PFSK-1 (cell line): ENCODE results near the gene LRMDA.

Experiments
- FOXP2 ChIP-seq: optimal IDR thresholded peaks from 2 replicates; pipeline ENCODE3; 2011; ENCODE audit warnings: borderline replicate concordance, control low read depth, inconsistent platforms; ENCODE audit not compliant: insufficient read depth; ENCODE audit errors: extremely low read length, extremely low read depth
- POLR2AphosphoS5 ChIP-seq: IDR thresholded peaks from 2 replicates; pipeline ENCODE4 v1.6.1; 2012; ENCODE audit warnings: low read depth, mild to moderate bottlenecking, control low read depth, low read length, moderate library complexity
- SIN3A ChIP-seq: IDR thresholded peaks from 2 replicates; pipeline ENCODE4 v1.6.1; 2012; ENCODE audit warnings: mild to moderate bottlenecking, low read length, moderate library complexity, borderline replicate concordance; ENCODE audit not compliant: insufficient read depth
- TAF1 ChIP-seq: IDR thresholded peaks from 2 replicates; pipeline ENCODE4 v1.6.1; 2012; ENCODE audit warnings: low read length, control low read depth, borderline replicate concordance; ENCODE audit not compliant: insufficient read depth
- TF ChIP-seq, protein P1 (sequence below), 2 experiments: IDR thresholded peaks; 2 replicates each; pipeline versions ENCODE4 v1.6.1 to v1.8.0; 2011 to 2012; ENCODE audit warnings: low read depth in 2 of 2, low read length in 2 of 2, control low read depth in 1 of 2, inconsistent platforms in 1 of 2, mild to moderate bottlenecking in 1 of 2, moderate library complexity in 1 of 2; ENCODE audit not compliant: insufficient read depth in 1 of 2

Gene LRMDA

GRCh38 chr10:75817198-75817597 is 385.8 kb downstream of the LRMDA start:
- TF ChIP-seq FOXP2, result no peak
- TF ChIP-seq, protein P1, sequence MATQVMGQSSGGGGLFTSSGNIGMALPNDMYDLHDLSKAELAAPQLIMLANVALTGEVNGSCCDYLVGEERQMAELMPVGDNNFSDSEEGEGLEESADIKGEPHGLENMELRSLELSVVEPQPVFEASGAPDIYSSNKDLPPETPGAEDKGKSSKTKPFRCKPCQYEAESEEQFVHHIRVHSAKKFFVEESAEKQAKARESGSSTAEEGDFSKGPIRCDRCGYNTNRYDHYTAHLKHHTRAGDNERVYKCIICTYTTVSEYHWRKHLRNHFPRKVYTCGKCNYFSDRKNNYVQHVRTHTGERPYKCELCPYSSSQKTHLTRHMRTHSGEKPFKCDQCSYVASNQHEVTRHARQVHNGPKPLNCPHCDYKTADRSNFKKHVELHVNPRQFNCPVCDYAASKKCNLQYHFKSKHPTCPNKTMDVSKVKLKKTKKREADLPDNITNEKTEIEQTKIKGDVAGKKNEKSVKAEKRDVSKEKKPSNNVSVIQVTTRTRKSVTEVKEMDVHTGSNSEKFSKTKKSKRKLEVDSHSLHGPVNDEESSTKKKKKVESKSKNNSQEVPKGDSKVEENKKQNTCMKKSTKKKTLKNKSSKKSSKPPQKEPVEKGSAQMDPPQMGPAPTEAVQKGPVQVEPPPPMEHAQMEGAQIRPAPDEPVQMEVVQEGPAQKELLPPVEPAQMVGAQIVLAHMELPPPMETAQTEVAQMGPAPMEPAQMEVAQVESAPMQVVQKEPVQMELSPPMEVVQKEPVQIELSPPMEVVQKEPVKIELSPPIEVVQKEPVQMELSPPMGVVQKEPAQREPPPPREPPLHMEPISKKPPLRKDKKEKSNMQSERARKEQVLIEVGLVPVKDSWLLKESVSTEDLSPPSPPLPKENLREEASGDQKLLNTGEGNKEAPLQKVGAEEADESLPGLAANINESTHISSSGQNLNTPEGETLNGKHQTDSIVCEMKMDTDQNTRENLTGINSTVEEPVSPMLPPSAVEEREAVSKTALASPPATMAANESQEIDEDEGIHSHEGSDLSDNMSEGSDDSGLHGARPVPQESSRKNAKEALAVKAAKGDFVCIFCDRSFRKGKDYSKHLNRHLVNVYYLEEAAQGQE (IDR thresholded peaks at IDR 0.05; ENCODE audit: insufficient read depth in 1 of 2, low read depth in 2 of 2, low read length in 2 of 2), result no peak
- TF ChIP-seq TAF1, result no peak
- no peak for TF ChIP-seq SIN3A
- TF ChIP-seq POLR2AphosphoS5, result no peak

DNA sequence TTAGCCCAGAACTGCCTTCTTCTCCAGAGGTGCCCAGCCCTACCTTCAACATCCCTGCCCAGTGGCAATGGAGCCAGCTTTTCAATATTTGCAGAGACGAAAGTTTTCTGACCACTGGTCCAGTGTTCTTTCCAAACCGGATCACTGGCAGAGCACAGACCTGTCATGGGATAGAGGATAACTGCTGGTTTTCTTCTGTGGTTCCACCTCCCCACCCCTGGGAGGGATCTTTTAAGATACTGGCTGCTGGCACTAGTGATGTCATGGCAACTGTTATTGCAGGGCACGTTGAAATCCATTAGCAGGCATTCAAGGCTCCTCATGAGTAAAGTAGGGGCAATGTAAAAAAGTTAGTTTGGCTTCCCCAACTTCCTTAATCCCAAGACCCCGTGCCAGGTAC is 387.1 kb downstream of the LRMDA start:
- no peak for TF ChIP-seq FOXP2
- TF ChIP-seq POLR2AphosphoS5, result no peak
- TF ChIP-seq TAF1, result no peak
- no peak for TF ChIP-seq SIN3A
- TF ChIP-seq, protein P1 (IDR thresholded peaks at IDR 0.05; ENCODE audit: insufficient read depth in 1 of 2, low read depth in 2 of 2, low read length in 2 of 2), result no peak

GRCh38 chr10:75825235-75825634 is 393.8 kb downstream of the LRMDA start:
- TF ChIP-seq, protein P1 (IDR thresholded peaks at IDR 0.05; ENCODE audit: insufficient read depth in 1 of 2, low read depth in 2 of 2, low read length in 2 of 2), result no peak
- no peak for TF ChIP-seq SIN3A
- no peak for TF ChIP-seq TAF1
- TF ChIP-seq FOXP2, result no peak
- TF ChIP-seq POLR2AphosphoS5, result no peak

- TF ChIP-seq SIN3A, result no peak
- TF ChIP-seq, protein P1 (IDR thresholded peaks at IDR 0.05; ENCODE audit: insufficient read depth in 1 of 2, low read depth in 2 of 2, low read length in 2 of 2), result no peak
- no peak for TF ChIP-seq POLR2AphosphoS5
- no peak for TF ChIP-seq FOXP2
- no peak for TF ChIP-seq TAF1
These were observed 394.2 kb downstream of the LRMDA start for GRCh38 chr10:75825661-75826060.

DNA sequence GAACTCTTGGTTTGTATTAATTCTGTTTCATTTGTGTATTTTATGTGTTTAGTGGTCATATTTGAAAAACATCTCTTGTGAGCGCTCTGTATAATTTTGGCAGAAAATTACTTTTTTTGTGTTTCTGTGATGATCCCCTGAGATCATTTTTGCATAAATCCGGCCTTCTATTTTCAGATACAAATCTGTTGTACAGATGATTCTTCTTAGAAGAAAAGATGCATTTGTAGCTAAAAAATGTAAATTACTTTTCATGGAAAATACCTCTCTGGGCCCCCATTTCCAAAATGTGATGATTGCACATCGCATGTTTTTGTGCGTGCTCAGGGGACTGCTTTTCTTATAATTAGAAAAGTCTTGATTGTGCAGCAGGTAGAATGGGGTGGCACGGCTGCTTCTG is 395.4 kb downstream of the LRMDA start:
- TF ChIP-seq POLR2AphosphoS5 (no peak), TAF1 (no peak), SIN3A (no peak), FOXP2 (no peak)
- TF ChIP-seq, protein P1 (IDR thresholded peaks at IDR 0.05; ENCODE audit: insufficient read depth in 1 of 2, low read depth in 2 of 2, low read length in 2 of 2), result no peak
